Measurements from ENCODE around the gene NLGN1. TPM values are rescaled to one million over a fixed set of nuclear protein-coding genes. Genes with fewer than 3 reads are reported as not detected.

NLGN1 gene
- total and polyA plus RNA-seq, 9 of the 15 experiments (the other 6 are each of a cell fraction or from before 2014, with no cell fraction given): under 0.01 to 0.01 TPM; not detected in 7

- CTCF ChIA-PET (ENCODE audit: low intra/inter-chr PET ratio): no interaction called here
- intact Hi-C loops (cut with micrococcal nuclease): no loop called here
- BruUV-seq (replicated peaks): no TSS peak
- H3K9ac ChIP-seq (ENCODE audit: insufficient read depth in 1 of 2, low read depth in 2 of 2, low read length in 2 of 2): no peak overlapping the region
- H3K27ac ChIP-seq (ENCODE audit: extremely low read depth, low read depth, low read length): no peak overlapping the region
- H3K4me3 ChIP-seq: no peak overlapping the region
- no peaks in the 10 kb centered on the region for H4K20me1 ChIP-seq (replicated peaks; ENCODE audit: control insufficient read depth, insufficient read depth, low read length)
- H3K9me1 ChIP-seq (ENCODE audit: control insufficient read depth, insufficient read depth, low read length): no peaks in the 10 kb centered on the region
- no peak for DNase-seq (ENCODE audit: extremely low read depth in 1 of 4, low spot score in 3 of 4)
- no peaks in the 10 kb centered on the region for H3K4me1 ChIP-seq (replicated peaks in 1 of 2; ENCODE audit: control insufficient read depth in 2 of 2, insufficient read depth in 2 of 2, low read length in 2 of 2)
- ATAC-seq: no peak
- POLR2A ChIA-PET: no interaction called here
- no peaks in the 10 kb centered on the region; the same call in 1 of the 2 replicates for H3K9me3 ChIP-seq (replicated peaks; ENCODE audit: control insufficient read depth, insufficient read depth, low read depth, low read length)
- no peak for FAIRE-seq
- H2AFZ ChIP-seq (ENCODE audit: low read depth, low read length): no peak overlapping the region
- H3K79me2 ChIP-seq (ENCODE audit: control insufficient read depth, insufficient read depth, low read length): no peaks in the 10 kb centered on the region
- H3K36me3 ChIP-seq (ENCODE audit: control insufficient read depth, insufficient read depth, low read length): no peaks in the 10 kb centered on the region
- 0% methylated on average over 4 of the region's 4 CpGs for WGBS (ENCODE audit: insufficient coverage, low coverage, missing lambda C conversion rate)
- H3K27me3 ChIP-seq (ENCODE audit: control insufficient read depth in 2 of 2, insufficient read depth in 2 of 2, low read length in 2 of 2): no peaks in the 10 kb centered on the region
- no peak overlapping the region for H3K4me2 ChIP-seq (ENCODE audit: insufficient read depth, low read length)
- in situ Hi-C loops (cut with MboI): no loop called here
- no peak for TF ChIP-seq NR2C1 (IDR thresholded peaks at IDR 0.05)
- no peak for TF ChIP-seq NR2C1 (tag; IDR thresholded peaks at IDR 0.05)
- no peak for TF ChIP-seq ZNF174 (CRISPR knock-in tag; IDR thresholded peaks at IDR 0.05)
- TF ChIP-seq HSF4 (CRISPR knock-in tag; IDR thresholded peaks at IDR 0.05; ENCODE audit: borderline replicate concordance): no peak
- no peak for TF ChIP-seq HNRNPK (IDR thresholded peaks at IDR 0.05; ENCODE audit: low read depth, low read length, poor library complexity, severe bottlenecking)
- no peak for TF ChIP-seq POLR3G (IDR thresholded peaks at IDR 0.05; ENCODE audit: extremely low read depth, insufficient read length, insufficient replicate concordance)
- no peak for TF ChIP-seq BCLAF1 (IDR thresholded peaks at IDR 0.05; ENCODE audit: borderline replicate concordance in 1 of 2, control insufficient read depth in 1 of 2, low read depth in 2 of 2, low read length in 1 of 2)
- TF ChIP-seq ZFP91 (CRISPR knock-in tag; IDR thresholded peaks at IDR 0.05): no peak
- TF ChIP-seq VEZF1 (CRISPR knock-in tag; IDR thresholded peaks at IDR 0.05): no peak
- TF ChIP-seq BRF2 (IDR thresholded peaks at IDR 0.05; ENCODE audit: borderline replicate concordance, insufficient read depth, insufficient read length): no peak
- TF ChIP-seq ZC3H11A (IDR thresholded peaks at IDR 0.05; ENCODE audit: low read depth, low read length): no peak
- no peak for TF ChIP-seq ZNF41 (CRISPR knock-in tag; conservative IDR thresholded peaks at IDR 0.05)
- TF ChIP-seq GATAD2B (IDR thresholded peaks at IDR 0.05; ENCODE audit: borderline replicate concordance): no peak
- TF ChIP-seq ZNF140 (CRISPR knock-in tag; IDR thresholded peaks at IDR 0.05): no peak
- no peak for TF ChIP-seq SIX5 (IDR thresholded peaks at IDR 0.05; ENCODE audit: borderline replicate concordance in 1 of 2, insufficient read depth in 1 of 2, low read depth in 1 of 2, low read length in 2 of 2)
- no peak for TF ChIP-seq ZKSCAN3 (CRISPR knock-in tag; IDR thresholded peaks at IDR 0.05)
Observed at GRCh38 chr3:173510565-173510964, 113.0 kb downstream of the NLGN1 start.
